Hepatocyte (in vitro differentiated cells): Measurements from ENCODE around the gene TMEM121.

Experiments
- EZH2phosphoT487 ChIP-seq: fragments of 200-600 bp; sonication (generic); IDR thresholded peaks from one replicate; pipeline ENCODE4 v1.6.1; 2018; ENCODE audit warnings: antibody characterized with exemption, mild to moderate bottlenecking, low read depth, moderate library complexity; ENCODE audit not compliant: unreplicated experiment, severe bottlenecking
- TF ChIP-seq, protein P1 (sequence below): fragments of 200-600 bp; sonication (generic); IDR thresholded peaks from 2 replicates; pipeline ENCODE4 v1.5.1; 2016; ENCODE audit warnings: antibody characterized with exemption, mild to moderate bottlenecking; ENCODE audit not compliant: poor library complexity

DNA sequence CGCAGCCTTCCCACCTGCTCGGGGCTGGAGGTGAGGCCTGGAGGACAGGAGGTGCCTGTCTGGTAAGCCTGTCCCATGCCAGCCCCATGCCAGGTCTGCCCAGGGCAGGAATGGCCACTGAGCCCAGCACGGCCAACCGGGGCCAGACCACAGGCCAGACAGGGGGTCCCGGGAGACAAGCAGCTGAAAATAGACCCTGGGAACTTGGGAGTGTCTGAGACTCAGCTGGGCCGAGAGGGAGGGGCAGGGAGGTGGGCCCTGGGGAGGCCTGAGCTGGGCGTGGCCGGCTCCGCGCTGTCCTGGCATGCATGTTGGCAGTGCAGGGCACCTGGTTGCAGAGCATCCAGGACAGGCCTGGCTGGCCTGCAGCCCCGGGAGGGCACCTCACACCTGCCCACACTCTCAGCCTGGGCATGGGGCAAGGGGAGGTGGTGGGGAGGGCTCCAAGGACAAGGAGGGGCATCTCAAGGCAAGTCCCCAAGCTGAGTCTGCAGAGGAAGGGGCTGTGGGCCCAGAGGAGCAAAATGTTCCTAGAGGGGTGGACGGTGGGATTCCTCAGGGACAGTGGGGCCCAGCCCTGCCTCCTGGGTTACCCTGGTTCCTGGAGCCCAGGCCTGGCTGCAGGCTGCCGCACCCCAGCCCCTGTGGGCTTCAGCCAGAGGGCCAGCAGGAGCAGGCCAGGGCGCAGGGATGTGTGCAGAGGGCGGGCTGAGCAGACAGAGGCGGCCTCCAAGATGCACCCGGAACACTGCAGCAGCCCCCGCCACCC lies 42.9 kb upstream of the TMEM121 start:
- TF ChIP-seq, protein P1, sequence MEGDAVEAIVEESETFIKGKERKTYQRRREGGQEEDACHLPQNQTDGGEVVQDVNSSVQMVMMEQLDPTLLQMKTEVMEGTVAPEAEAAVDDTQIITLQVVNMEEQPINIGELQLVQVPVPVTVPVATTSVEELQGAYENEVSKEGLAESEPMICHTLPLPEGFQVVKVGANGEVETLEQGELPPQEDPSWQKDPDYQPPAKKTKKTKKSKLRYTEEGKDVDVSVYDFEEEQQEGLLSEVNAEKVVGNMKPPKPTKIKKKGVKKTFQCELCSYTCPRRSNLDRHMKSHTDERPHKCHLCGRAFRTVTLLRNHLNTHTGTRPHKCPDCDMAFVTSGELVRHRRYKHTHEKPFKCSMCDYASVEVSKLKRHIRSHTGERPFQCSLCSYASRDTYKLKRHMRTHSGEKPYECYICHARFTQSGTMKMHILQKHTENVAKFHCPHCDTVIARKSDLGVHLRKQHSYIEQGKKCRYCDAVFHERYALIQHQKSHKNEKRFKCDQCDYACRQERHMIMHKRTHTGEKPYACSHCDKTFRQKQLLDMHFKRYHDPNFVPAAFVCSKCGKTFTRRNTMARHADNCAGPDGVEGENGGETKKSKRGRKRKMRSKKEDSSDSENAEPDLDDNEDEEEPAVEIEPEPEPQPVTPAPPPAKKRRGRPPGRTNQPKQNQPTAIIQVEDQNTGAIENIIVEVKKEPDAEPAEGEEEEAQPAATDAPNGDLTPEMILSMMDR, result no peak
- no peak for TF ChIP-seq EZH2phosphoT487
